Activated naive CD8-positive, alpha-beta T cell treated with anti-CD3 and anti-CD28 coated beads, Interleukin-2, amount 10 ng/mL, durations not matched to agents 7 days and 5 days (primary cell): ENCODE results near the gene MZF1. TPM values are rescaled to one million over a fixed set of nuclear protein-coding genes. Genes with fewer than 3 reads are reported as not detected.

Experiments used
- ATAC-seq: fragments of 150-1000 bp; cut with Tn5 transposase; one replicate; pipeline ENCODE4 v1.10.0; 2021; ENCODE audit warnings: low read depth, moderate library complexity
- POLR2A ChIA-PET: fragments of 350-600 bp; sonication (Branson Sonifier 250); formaldehyde crosslinking; loops from one replicate; lab custom pipeline; 2021; ENCODE audit warnings: antibody characterized with exemption; lab: Charles Lee
- DNase-seq: peaks from one replicate; pipeline ENCODE4 v3.0.0; 2021
- H3K27ac Mint-ChIP-seq: one replicate; pipeline ENCODE4 v1.8.0; 2022; ENCODE audit warnings: mild to moderate bottlenecking, mixed read lengths
- H3K27me3 Mint-ChIP-seq: one replicate; pipeline ENCODE4 v1.8.0; 2022; ENCODE audit warnings: mild to moderate bottlenecking, moderate library complexity, mixed read lengths
- H3K36me3 Mint-ChIP-seq: one replicate; pipeline ENCODE4 v1.8.0; 2021; ENCODE audit warnings: mild to moderate bottlenecking, mixed read lengths
- H3K4me1 Mint-ChIP-seq: one replicate; pipeline ENCODE4 v1.8.0; 2021; ENCODE audit warnings: mixed read lengths
- H3K4me3 Mint-ChIP-seq: one replicate; pipeline ENCODE4 v1.8.0; 2022; ENCODE audit warnings: mild to moderate bottlenecking, moderate library complexity, mixed read lengths
- H3K9me3 Mint-ChIP-seq: one replicate; pipeline ENCODE4 v1.8.0; 2021; ENCODE audit warnings: mixed read lengths
- total RNA-seq, 2 experiments: library from RNA; stranded (reverse); gene quantifications; one replicate each; pipeline ENCODE4 v1.2.3, GENCODE V29; 2021

MZF1 gene
- total RNA-seq, 2 experiments from 2014 or later: 31.3 to 31.7 TPM

DNA sequence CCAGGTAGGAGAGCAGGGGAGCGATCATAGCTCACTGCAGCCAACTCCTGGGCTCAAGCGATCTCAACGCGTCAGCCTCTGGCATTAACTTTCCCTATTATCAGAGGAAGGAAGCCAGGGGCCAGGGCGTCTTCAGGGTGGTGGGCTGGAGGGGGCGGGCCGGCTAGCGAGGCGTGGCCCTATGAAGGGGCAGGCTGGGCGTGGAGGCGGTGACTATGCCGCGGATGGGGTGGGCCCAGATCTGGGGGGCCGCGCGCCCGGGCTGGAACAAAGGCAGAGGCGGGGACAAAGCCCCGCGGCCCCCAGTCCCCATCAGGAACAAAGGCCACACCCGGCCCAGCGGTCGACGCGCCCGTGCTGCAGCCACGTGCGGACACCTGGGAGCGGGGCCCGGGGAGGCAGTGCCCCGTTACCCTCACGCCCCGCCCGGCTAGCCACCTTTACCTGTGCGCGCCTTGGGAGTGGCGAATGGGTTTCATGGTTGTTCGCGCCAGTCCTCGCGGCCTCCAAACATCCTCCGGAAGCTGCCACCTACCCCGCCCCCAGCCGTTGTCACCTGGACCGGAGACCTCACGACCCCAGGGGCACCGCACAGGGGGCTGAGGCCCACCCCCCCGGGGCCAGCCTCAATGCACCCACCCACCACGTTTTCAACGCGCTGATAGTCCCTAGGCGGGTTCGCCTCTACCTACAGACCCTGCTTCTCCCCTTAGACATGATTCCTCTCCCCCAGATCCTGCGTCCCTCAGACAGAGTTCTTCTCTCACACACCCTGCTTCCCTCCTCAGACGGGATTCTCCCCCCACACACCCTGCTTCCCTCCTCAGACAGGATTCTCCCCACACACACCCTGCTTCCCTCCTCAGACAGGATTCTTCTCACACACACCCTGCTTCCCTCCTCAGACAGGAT is 34.6 kb downstream of the MZF1 start:
- POLR2A ChIA-PET: interaction anchor here (1.0 to 1.5 kb wide), 3 partner anchors 19 to 37 kb away, joined by 3 to 9 read pairs (median 6); partner anchors contain the start of gene ZBTB45

GRCh38 chr19:58536852-58537798 is 36.0 kb downstream of the MZF1 start:
- Mint-ChIP-seq H3K9me3 (no peaks in the 10 kb centered on the region), H3K4me1 (peaks cover 6% of the 10 kb centered on the region), H3K27ac (no peak overlapping the region), H3K36me3 (no peaks in the 10 kb centered on the region), H3K4me3 (peak overlapping the region; percentile 17), H3K27me3 (peaks cover 17% of the 10 kb centered on the region)
- no peak for ATAC-seq
- POLR2A ChIA-PET: interaction anchor here (1.0 to 1.5 kb wide), 2 partner anchors 26 to 39 kb away, joined by 3 to 6 read pairs; no protein-coding TSS in a partner anchor
- DNase-seq: no peak

More for the DNA sequence above, 34.6 kb downstream of the MZF1 start:
- H3K27ac Mint-ChIP-seq: peak overlapping the region; percentile 87
- peaks cover 10% of the 10 kb centered on the region for H3K4me1 Mint-ChIP-seq
- ATAC-seq (peak; percentile 85), DNase-seq (peak; percentile 73)
- H3K36me3 Mint-ChIP-seq: no peaks in the 10 kb centered on the region
- H3K9me3 Mint-ChIP-seq: no peaks in the 10 kb centered on the region
- H3K27me3 Mint-ChIP-seq: peaks cover 21% of the 10 kb centered on the region
- H3K4me3 Mint-ChIP-seq: peak overlapping the region; percentile 81

GRCh38 chr19:58535857-58536256 is 37.3 kb downstream of the MZF1 start:
- no peak for ATAC-seq
- POLR2A ChIA-PET: interaction anchor here (1.6 kb wide), 1 partner anchor 16 kb away, joined by 9 read pairs; the partner anchor contains the start of gene ZBTB45
- Mint-ChIP-seq H3K27ac (no peak overlapping the region), H3K4me3 (no peak overlapping the region), H3K4me1 (peaks cover 6% of the 10 kb centered on the region), H3K9me3 (no peaks in the 10 kb centered on the region), H3K27me3 (peaks cover 17% of the 10 kb centered on the region), H3K36me3 (no peaks in the 10 kb centered on the region)
- no peak for DNase-seq

- POLR2A ChIA-PET: interaction anchor here (1.8 kb wide), 1 partner anchor 11 kb away, joined by 7 read pairs; the partner anchor contains the start of gene ZBTB45
These were observed 41.9 kb downstream of the MZF1 start for GRCh38 chr19:58531034-58531840.

GRCh38 chr19:58529405-58529804 is 43.7 kb downstream of the MZF1 start:
- no peak overlapping the region for H3K27ac Mint-ChIP-seq
- DNase-seq (no peak), ATAC-seq (no peak)
- no peaks in the 10 kb centered on the region for H3K9me3 Mint-ChIP-seq
- H3K4me1 Mint-ChIP-seq: no peaks in the 10 kb centered on the region
- peaks cover 2% of the 10 kb centered on the region for H3K27me3 Mint-ChIP-seq
- H3K36me3 Mint-ChIP-seq: no peaks in the 10 kb centered on the region
- POLR2A ChIA-PET: no interaction called here
- H3K4me3 Mint-ChIP-seq: no peak overlapping the region

More at GRCh38 chr19:58531034-58531840, 41.9 kb downstream of the MZF1 start:
- H3K9me3 Mint-ChIP-seq: no peaks in the 10 kb centered on the region
- H3K4me3 Mint-ChIP-seq: no peak overlapping the region
- no peak for DNase-seq
- H3K4me1 Mint-ChIP-seq: no peaks in the 10 kb centered on the region
- no peak for ATAC-seq
- H3K27me3 Mint-ChIP-seq: peaks cover 2% of the 10 kb centered on the region
- H3K36me3 Mint-ChIP-seq: no peaks in the 10 kb centered on the region
- no peak overlapping the region for H3K27ac Mint-ChIP-seq

GRCh38 chr19:58522709-58523108 is 50.4 kb downstream of the MZF1 start:
- Mint-ChIP-seq H3K9me3 (no peaks in the 10 kb centered on the region), H3K36me3 (peaks cover 9% of the 10 kb centered on the region), H3K4me1 (peaks cover 19% of the 10 kb centered on the region), H3K4me3 (no peak overlapping the region), H3K27me3 (no peaks in the 10 kb centered on the region), H3K27ac (peak overlapping the region; percentile 13)
- ATAC-seq (no peak), DNase-seq (no peak)
- POLR2A ChIA-PET: interaction anchor here (1.1 to 1.4 kb wide), 2 partner anchors 21 to 32 kb away, joined by 3 to 4 read pairs; no protein-coding TSS in a partner anchor

DNA sequence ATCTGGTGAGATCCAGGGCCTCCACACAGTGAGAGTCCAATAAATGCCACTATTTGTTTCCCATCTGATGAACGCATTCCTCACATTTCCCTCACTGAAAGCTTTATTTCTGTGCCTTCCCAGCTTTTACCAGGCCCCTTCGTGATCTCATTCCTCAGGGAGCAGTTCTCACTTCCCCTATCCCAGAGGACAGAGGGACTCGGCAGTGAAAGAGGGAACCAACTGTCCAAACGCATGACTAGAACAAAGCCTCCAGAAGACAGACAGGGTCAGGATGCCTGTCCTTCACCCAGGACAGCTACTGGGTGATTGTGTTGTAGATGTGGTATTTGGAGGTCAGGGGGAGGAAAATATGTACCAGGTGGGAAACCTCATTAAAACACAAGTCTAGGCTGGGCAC is 51.5 kb downstream of the MZF1 start:
- Mint-ChIP-seq H3K27me3 (no peaks in the 10 kb centered on the region), H3K4me3 (peak overlapping the region; percentile 43), H3K27ac (no peak overlapping the region), H3K9me3 (no peaks in the 10 kb centered on the region), H3K36me3 (peaks cover 11% of the 10 kb centered on the region), H3K4me1 (peaks cover 21% of the 10 kb centered on the region)
- DNase-seq (no peak), ATAC-seq (no peak)
- POLR2A ChIA-PET: interaction anchor here (0.7 to 4.3 kb wide), 5 partner anchors 23 to 46 kb away, joined by 3 to 63 read pairs (median 26); partner anchors contain the start of genes CHMP2A, TRIM28 and ZNF446

- POLR2A ChIA-PET: interaction anchor here (0.6 to 4.3 kb wide), 27 partner anchors 8 to 656 kb away, joined by 3 to 63 read pairs (median 6); partner anchors contain the start of genes CHMP2A, TRIM28, UBE2M and ZNF135
These were observed 52.9 kb downstream of the MZF1 start for GRCh38 chr19:58520257-58520599.

GRCh38 chr19:58519355-58520256 is 53.5 kb downstream of the MZF1 start, which contains the start of gene ZBTB45:
TSS of gene ZBTB45 (minus strand) at chr19:58519810. CDS start at chr19:58517673, 2,137 bp downstream.
- Mint-ChIP-seq H3K27me3 (no peaks in the 10 kb centered on the region), H3K36me3 (peaks cover 20% of the 10 kb centered on the region), H3K4me1 (peaks cover 36% of the 10 kb centered on the region), H3K27ac (peak within 1 kb of the TSS; percentile 92), H3K9me3 (no peaks in the 10 kb centered on the region), H3K4me3 (peak within 1 kb of the TSS; percentile 99)
- peak; percentile 96 for DNase-seq
- peak; percentile 85 for ATAC-seq
- POLR2A ChIA-PET: interaction anchor here (0.6 to 4.3 kb wide), 30 partner anchors 9 to 655 kb away, joined by 3 to 63 read pairs (median 6); partner anchors contain the start of genes CHMP2A, TRIM28, UBE2M and ZNF135

More at GRCh38 chr19:58520257-58520599, 52.9 kb downstream of the MZF1 start:
- Mint-ChIP-seq H3K27ac (peak overlapping the region; percentile 92), H3K36me3 (peaks cover 17% of the 10 kb centered on the region), H3K9me3 (no peaks in the 10 kb centered on the region), H3K4me3 (peak overlapping the region; percentile 99), H3K27me3 (no peaks in the 10 kb centered on the region), H3K4me1 (peaks cover 31% of the 10 kb centered on the region)
- no peak for DNase-seq
- no peak for ATAC-seq

- DNase-seq: peak; percentile 67
- H3K27ac Mint-ChIP-seq: peak overlapping the region; percentile 92
- H3K9me3 Mint-ChIP-seq: no peaks in the 10 kb centered on the region
- peaks cover 36% of the 10 kb centered on the region for H3K4me1 Mint-ChIP-seq
- H3K27me3 Mint-ChIP-seq: no peaks in the 10 kb centered on the region
- POLR2A ChIA-PET: interaction anchor here (0.7 to 4.3 kb wide), 14 partner anchors 11 to 241 kb away, joined by 3 to 63 read pairs (median 6); partner anchors contain the start of genes CHMP2A, TRIM28, ZNF446 and ZNF497
- peak; percentile 16 for ATAC-seq
- peaks cover 20% of the 10 kb centered on the region for H3K36me3 Mint-ChIP-seq
- H3K4me3 Mint-ChIP-seq: peak overlapping the region; percentile 99
These were observed 54.1 kb downstream of the MZF1 start for GRCh38 chr19:58519087-58519354.
